NB4 (cell line): ENCODE data around the gene CST9.

ENCODE experiments used
- DNase-seq: peaks from one replicate; pipeline ENCODE4 v3.0.0; 2010; ENCODE audit warnings: low read depth
- H3K4me3 ChIP-seq: one replicate; pipeline ENCODE4 v1.5.1; 2011; ENCODE audit warnings: mild to moderate bottlenecking, low read depth, low read length, moderate library complexity
- CTCF ChIP-seq: IDR thresholded peaks from one replicate; pipeline ENCODE4 v1.5.1; 2012; ENCODE audit warnings: low read depth, low read length
- MAX ChIP-seq: IDR thresholded peaks from 2 replicates; pipeline ENCODE4 v1.6.1; 2011; ENCODE audit warnings: low read depth, low read length
- MYC ChIP-seq: IDR thresholded peaks from 2 replicates; pipeline ENCODE4 v1.6.1; 2011; ENCODE audit warnings: low read depth, low read length
- POLR2A ChIP-seq: IDR thresholded peaks from 2 replicates; pipeline ENCODE4 v1.6.1; 2011; ENCODE audit warnings: mild to moderate bottlenecking; ENCODE audit not compliant: insufficient read length; ENCODE audit errors: extremely low read depth

CST9 gene

GRCh38 chr20:23652371-23652770 lies 46.7 kb upstream of the CST9 start:
- no peak for DNase-seq
- TF ChIP-seq CTCF = no peak
- no peak for TF ChIP-seq MAX
- no peak for TF ChIP-seq POLR2A
- no peak for TF ChIP-seq MYC
- no peak overlapping the region for H3K4me3 ChIP-seq

- no peak overlapping the region for H3K4me3 ChIP-seq
- TF ChIP-seq MAX (no peak), CTCF (no peak), MYC (no peak), POLR2A (no peak)
- DNase-seq = no peak
Observed at GRCh38 chr20:23651117-23651516, 45.4 kb upstream of the CST9 start.

GRCh38 chr20:23649830-23650417 lies 44.2 kb upstream of the CST9 start:
- DNase-seq = no peak
- TF ChIP-seq POLR2A (no peak), MYC (no peak), CTCF (no peak), MAX (no peak)

GRCh38 chr20:23649242-23649641 lies 43.5 kb upstream of the CST9 start:
- no peak for TF ChIP-seq POLR2A
- TF ChIP-seq CTCF = no peak
- TF ChIP-seq MYC = no peak
- TF ChIP-seq MAX = no peak

More at GRCh38 chr20:23649830-23650417, 44.2 kb upstream of the CST9 start:
- no peak overlapping the region for H3K4me3 ChIP-seq

GRCh38 chr20:23647346-23647745 lies 41.6 kb upstream of the CST9 start:
- TF ChIP-seq CTCF (no peak), MAX (no peak), MYC (no peak), POLR2A (no peak)
- no peak overlapping the region for H3K4me3 ChIP-seq
- peak; percentile 73 for DNase-seq

More at GRCh38 chr20:23649242-23649641, 43.5 kb upstream of the CST9 start:
- DNase-seq = no peak
- no peak overlapping the region for H3K4me3 ChIP-seq
